SU-DHL-6 (cell line): ENCODE results near the gene GCH1.
A peak's percentile ranks its signal among the peaks of the same experiment; 100 is the strongest.

Experiments used
- H2AFZ ChIP-seq: fragments of 200-600 bp; sonication (generic); 2 replicates; pipeline ENCODE4 v1.6.1; 2014; ENCODE audit warnings: low read depth, mild to moderate bottlenecking, moderate library complexity, mixed read lengths, antibody characterized with exemption, low read length; ENCODE audit not compliant: severe bottlenecking
- H3F3A ChIP-seq: fragments of 200-600 bp; shearing (Covaris generic); 2 replicates; pipeline ENCODE4 v1.6.0; 2016; ENCODE audit warnings: antibody characterized with exemption, mild to moderate bottlenecking; ENCODE audit not compliant: insufficient read depth
- H3K27ac ChIP-seq: fragments of 200-600 bp; sonication (generic); 2 replicates; pipeline ENCODE4 v1.5.1; 2016; ENCODE audit warnings: low read depth, mild to moderate bottlenecking, low read length, moderate library complexity, mixed read lengths
- H3K27me3 ChIP-seq: fragments of 200-600 bp; sonication (generic), shearing (Covaris generic); 2 replicates; pipeline ENCODE4 v1.6.0; 2014; ENCODE audit warnings: mild to moderate bottlenecking, low read length
- H3K36me3 ChIP-seq: fragments of 200-600 bp; sonication (generic); 2 replicates; pipeline ENCODE4 v1.6.1; 2014; ENCODE audit warnings: mild to moderate bottlenecking, low read length, mixed read lengths
- H3K4me2 ChIP-seq: fragments of 300-600, 200-600 bp; shearing (Covaris generic), sonication (generic); 2 replicates; pipeline ENCODE4 v1.6.0; 2014; ENCODE audit warnings: low read length, low read depth, mild to moderate bottlenecking; ENCODE audit not compliant: poor library complexity, severe bottlenecking
- H3K4me3 ChIP-seq: fragments of 200-600 bp; sonication (generic); 2 replicates; pipeline ENCODE4 v1.5.1; 2014; ENCODE audit warnings: antibody characterized with exemption, low read length, mild to moderate bottlenecking, mixed read lengths; ENCODE audit not compliant: insufficient read depth, poor library complexity, severe bottlenecking
- H3K79me2 ChIP-seq: fragments of 200-600 bp; sonication (generic); 2 replicates; pipeline ENCODE4 v1.6.1; 2014; ENCODE audit warnings: mild to moderate bottlenecking, low read length, moderate library complexity; ENCODE audit not compliant: insufficient read depth
- H3K9ac ChIP-seq: fragments of 200-600 bp; sonication (generic); 2 replicates; pipeline ENCODE4 v1.7.0; 2014; ENCODE audit warnings: mild to moderate bottlenecking, low read length
- H3K9me2 ChIP-seq: fragments of 200-600 bp; sonication (generic); replicated peaks from 2 replicates; pipeline ENCODE4 v1.6.1; 2014; ENCODE audit warnings: low read length; ENCODE audit not compliant: insufficient read depth
- H3K9me3 ChIP-seq: fragments of 200-600 bp; sonication (generic); 2 replicates; pipeline ENCODE4 v1.6.1; 2014; ENCODE audit warnings: low read length, mixed read lengths; ENCODE audit not compliant: insufficient read depth
- H4K20me1 ChIP-seq: fragments of 200-600 bp; sonication (generic); 2 replicates; pipeline ENCODE4 v1.6.1; 2014; ENCODE audit warnings: low read depth, mild to moderate bottlenecking, antibody characterized with exemption, low read length, moderate library complexity, mixed read lengths
- EZH2phosphoT487 ChIP-seq: fragments of 200-600 bp; sonication (generic), shearing (Covaris generic); conservative IDR thresholded peaks from 2 replicates; pipeline ENCODE4 v1.6.1; 2018; ENCODE audit warnings: mild to moderate bottlenecking, antibody characterized with exemption, low read length, moderate library complexity, mixed read lengths
- TF ChIP-seq, protein P1 (sequence below): fragments of 200-600 bp; sonication (generic); IDR thresholded peaks from one replicate; pipeline ENCODE4 v1.5.1; 2017; ENCODE audit warnings: antibody characterized with exemption, mild to moderate bottlenecking, low read length, moderate library complexity; ENCODE audit not compliant: insufficient read depth, poor library complexity, severe bottlenecking

The GCH1 gene

GRCh38 chr14:54889919-54890318, 12.7 kb downstream of the GCH1 start:
- Histone ChIP-seq H2AFZ (no peak overlapping the region), H3K27me3 (no peaks in the 10 kb centered on the region), H3K27ac (no peak overlapping the region), H3K4me2 (no peak overlapping the region), H3K9ac (no peak overlapping the region), H4K20me1 (no peaks in the 10 kb centered on the region), H3K36me3 (no peaks in the 10 kb centered on the region), H3K9me3 (no peaks in the 10 kb centered on the region), H3K79me2 (0 out of 2 replicates have a peak, but pooled peaks cover 3% of the 10 kb centered on the region), H3K4me3 (no peak overlapping the region), H3K9me2 (no peaks in the 10 kb centered on the region), H3F3A (no peaks in the 10 kb centered on the region)
- TF ChIP-seq EZH2phosphoT487, result no peak
- TF ChIP-seq, protein P1, sequence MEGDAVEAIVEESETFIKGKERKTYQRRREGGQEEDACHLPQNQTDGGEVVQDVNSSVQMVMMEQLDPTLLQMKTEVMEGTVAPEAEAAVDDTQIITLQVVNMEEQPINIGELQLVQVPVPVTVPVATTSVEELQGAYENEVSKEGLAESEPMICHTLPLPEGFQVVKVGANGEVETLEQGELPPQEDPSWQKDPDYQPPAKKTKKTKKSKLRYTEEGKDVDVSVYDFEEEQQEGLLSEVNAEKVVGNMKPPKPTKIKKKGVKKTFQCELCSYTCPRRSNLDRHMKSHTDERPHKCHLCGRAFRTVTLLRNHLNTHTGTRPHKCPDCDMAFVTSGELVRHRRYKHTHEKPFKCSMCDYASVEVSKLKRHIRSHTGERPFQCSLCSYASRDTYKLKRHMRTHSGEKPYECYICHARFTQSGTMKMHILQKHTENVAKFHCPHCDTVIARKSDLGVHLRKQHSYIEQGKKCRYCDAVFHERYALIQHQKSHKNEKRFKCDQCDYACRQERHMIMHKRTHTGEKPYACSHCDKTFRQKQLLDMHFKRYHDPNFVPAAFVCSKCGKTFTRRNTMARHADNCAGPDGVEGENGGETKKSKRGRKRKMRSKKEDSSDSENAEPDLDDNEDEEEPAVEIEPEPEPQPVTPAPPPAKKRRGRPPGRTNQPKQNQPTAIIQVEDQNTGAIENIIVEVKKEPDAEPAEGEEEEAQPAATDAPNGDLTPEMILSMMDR, result no peak

DNA sequence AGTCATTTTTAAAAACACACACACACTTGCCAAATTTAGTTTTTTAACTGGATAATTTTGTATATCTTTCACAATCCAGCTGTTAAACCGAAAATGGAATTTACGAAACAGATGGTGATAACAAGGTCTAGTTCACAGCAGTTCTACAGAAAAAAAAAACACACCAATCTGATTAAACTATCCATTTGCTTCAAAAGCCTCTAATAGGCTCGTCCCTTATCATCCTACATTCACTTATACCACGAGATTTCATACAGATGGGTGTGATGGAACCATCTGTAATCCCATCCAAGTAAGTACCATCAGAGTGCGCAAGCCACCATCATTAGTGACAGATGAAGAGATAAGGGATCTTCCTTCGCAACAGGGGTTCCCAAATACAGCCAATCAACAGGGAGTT, 20.1 kb downstream of the GCH1 start:
- no peaks in the 10 kb centered on the region for H3K79me2 ChIP-seq
- TF ChIP-seq EZH2phosphoT487, result no peak
- TF ChIP-seq, protein P1, result no peak
- no peaks in the 10 kb centered on the region for H3K36me3 ChIP-seq
- H3F3A ChIP-seq, result no peaks in the 10 kb centered on the region
- no peaks in the 10 kb centered on the region for H3K27me3 ChIP-seq
- no peak overlapping the region for H2AFZ ChIP-seq
- H4K20me1 ChIP-seq, result no peaks in the 10 kb centered on the region
- H3K9me3 ChIP-seq, result no peaks in the 10 kb centered on the region
- no peaks in the 10 kb centered on the region for H3K9me2 ChIP-seq
- no peak overlapping the region for H3K4me3 ChIP-seq
- H3K9ac ChIP-seq, result no peak overlapping the region
- H3K4me2 ChIP-seq, result peak overlapping the region; percentile 94
- H3K27ac ChIP-seq, result 0 out of 2 replicates have a peak overlapping the region, but pooled peaks have one; percentile 61

- peak overlapping the region; percentile 32 for H2AFZ ChIP-seq
- no peaks in the 10 kb centered on the region for H3K36me3 ChIP-seq
- no peaks in the 10 kb centered on the region for H3K79me2 ChIP-seq
- H3K27me3 ChIP-seq, result no peaks in the 10 kb centered on the region
- peak overlapping the region; percentile 94 for H3K4me2 ChIP-seq
- peak overlapping the region; percentile 49 for H3K9ac ChIP-seq
- H3K4me3 ChIP-seq, result peak overlapping the region; percentile 59
- H3K9me3 ChIP-seq, result no peaks in the 10 kb centered on the region
- H3K9me2 ChIP-seq, result no peaks in the 10 kb centered on the region
- TF ChIP-seq, protein P1, result no peak
- TF ChIP-seq EZH2phosphoT487, result no peak
- peak overlapping the region; percentile 61 for H3K27ac ChIP-seq
- H3F3A ChIP-seq, result 0 out of 2 replicates have a peak, but pooled peaks cover 2% of the 10 kb centered on the region
- no peaks in the 10 kb centered on the region for H4K20me1 ChIP-seq
These were observed 20.7 kb downstream of the GCH1 start for GRCh38 chr14:54881761-54882401.
